C4-2B (cell line): Measurements from ENCODE around the gene MYL5.

ENCODE experiments used
- H3K27ac ChIP-seq: fragments of 450-650 bp; 2 replicates; pipeline ENCODE4 v1.5.1; 2017
- ZFX ChIP-seq: fragments of 450-650 bp; IDR thresholded peaks from 2 replicates; pipeline ENCODE4 v1.6.1; 2017
- TF ChIP-seq, protein P1 (sequence below): fragments of 450-650 bp; conservative IDR thresholded peaks from 2 replicates; pipeline ENCODE4 v1.5.1; 2017; ENCODE audit warnings: mild to moderate bottlenecking

Gene MYL5

DNA sequence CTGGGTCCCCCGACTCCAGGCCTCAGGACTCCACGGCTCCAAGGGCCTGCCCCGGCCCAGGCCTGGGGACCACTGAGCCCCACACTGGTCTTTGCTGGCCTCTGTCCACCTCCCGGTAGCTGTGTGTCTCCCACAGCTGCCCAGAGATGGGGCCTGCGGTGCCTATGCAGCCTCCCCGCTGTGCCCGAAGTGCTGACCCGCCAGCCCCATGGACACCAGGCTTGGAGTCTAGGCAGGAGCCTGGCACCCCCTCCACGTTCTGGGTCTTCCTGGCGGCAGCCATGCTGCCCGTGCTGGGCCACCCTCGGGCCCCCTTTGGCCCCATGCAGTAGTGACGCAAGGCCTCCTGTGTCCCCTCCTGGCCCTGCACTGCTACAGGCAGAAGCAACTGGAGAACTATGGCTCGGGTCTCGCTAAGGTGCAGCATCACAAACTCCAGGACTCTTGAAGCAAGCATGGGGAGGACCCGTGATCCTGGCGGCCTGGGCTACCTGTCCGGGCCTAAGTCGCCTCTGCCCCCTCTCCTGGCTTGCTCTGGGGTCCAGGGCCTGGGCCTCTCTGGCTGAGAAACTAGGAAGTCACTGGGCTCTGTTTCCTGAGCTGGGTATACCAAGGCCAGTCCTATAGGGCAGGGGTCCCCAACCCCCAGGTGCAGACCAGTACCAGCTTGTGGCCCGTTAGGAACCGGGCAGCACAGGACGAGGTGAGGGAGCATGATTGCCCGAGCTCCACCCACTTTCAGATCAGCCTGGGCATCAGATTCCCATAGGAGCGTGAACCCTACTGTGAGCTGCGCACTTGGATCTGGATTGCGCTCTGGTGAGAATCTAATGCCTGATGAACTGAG, 917 bp downstream of the MYL5 start:
- H3K27ac ChIP-seq: peak overlapping the region; percentile 97
- no peak; the same call in 1 of the 2 replicates for TF ChIP-seq ZFX
- TF ChIP-seq, protein P1, sequence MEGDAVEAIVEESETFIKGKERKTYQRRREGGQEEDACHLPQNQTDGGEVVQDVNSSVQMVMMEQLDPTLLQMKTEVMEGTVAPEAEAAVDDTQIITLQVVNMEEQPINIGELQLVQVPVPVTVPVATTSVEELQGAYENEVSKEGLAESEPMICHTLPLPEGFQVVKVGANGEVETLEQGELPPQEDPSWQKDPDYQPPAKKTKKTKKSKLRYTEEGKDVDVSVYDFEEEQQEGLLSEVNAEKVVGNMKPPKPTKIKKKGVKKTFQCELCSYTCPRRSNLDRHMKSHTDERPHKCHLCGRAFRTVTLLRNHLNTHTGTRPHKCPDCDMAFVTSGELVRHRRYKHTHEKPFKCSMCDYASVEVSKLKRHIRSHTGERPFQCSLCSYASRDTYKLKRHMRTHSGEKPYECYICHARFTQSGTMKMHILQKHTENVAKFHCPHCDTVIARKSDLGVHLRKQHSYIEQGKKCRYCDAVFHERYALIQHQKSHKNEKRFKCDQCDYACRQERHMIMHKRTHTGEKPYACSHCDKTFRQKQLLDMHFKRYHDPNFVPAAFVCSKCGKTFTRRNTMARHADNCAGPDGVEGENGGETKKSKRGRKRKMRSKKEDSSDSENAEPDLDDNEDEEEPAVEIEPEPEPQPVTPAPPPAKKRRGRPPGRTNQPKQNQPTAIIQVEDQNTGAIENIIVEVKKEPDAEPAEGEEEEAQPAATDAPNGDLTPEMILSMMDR: no peak

DNA sequence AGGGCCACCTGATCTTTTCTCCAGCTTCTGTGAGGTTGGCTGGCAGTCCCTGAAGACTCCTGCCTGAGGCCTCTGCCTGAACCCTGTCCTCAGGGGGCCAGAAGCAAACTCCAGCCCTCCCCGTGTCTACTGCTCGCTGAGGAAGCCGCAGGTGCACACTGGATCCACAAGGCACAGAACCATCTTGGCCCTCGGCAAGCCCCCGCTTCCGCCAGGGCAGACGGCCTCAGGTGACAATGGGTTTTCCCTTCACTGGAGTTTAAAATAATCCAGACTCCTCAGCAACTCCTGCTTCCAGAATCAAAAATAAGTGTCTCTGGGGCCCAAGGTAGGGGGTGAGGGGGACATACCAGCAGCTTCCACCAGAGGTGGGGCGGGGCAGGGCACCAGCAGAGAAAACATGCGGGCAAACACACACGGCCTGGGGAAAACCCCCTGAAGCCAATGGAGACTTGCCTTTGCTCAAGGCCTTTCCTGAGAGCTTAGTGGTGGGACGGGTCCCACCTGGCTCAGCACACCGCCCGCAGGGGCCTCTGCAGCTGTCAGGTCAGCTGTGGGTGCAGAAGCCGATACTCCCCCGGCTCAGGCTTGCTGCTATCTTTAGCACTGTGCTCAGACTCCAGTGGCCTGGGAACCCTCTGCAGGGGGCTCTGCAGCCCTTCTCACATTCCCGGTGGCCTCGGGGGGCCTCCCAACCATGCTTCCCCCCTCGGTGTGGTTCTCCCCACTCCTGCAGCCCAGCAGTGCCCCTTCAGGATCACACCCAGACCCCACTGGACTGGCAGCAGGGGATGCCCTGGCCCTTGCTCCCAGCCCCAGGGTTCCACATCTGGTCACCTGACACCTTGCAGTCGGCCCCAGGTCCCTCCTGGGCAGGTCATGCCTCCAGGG, 1.9 kb downstream of the MYL5 start:
- H3K27ac ChIP-seq: no peak overlapping the region; the same call in 1 of the 2 replicates
- TF ChIP-seq ZFX: no peak
- TF ChIP-seq, protein P1: no peak

DNA sequence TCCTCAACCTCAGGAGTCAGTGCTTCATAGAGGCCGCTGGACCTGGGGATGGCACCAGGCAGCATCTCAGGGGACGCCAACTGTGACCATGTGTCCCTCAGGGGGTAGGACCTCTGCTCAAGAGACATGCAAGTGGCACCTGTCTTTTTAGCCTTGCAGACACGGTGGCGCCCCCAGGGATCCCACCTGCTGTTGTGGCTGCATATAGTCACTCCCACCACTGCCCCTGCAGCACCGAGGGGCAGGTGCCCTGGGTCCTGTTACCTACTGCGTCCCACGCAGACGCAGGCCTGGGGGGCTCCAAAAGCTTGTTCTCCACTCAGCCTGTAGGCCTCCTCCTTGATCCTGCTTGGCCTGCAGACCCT, 2.5 kb downstream of the MYL5 start:
- TF ChIP-seq, protein P1: no peak
- no peak for TF ChIP-seq ZFX
- H3K27ac ChIP-seq: no peak overlapping the region

DNA sequence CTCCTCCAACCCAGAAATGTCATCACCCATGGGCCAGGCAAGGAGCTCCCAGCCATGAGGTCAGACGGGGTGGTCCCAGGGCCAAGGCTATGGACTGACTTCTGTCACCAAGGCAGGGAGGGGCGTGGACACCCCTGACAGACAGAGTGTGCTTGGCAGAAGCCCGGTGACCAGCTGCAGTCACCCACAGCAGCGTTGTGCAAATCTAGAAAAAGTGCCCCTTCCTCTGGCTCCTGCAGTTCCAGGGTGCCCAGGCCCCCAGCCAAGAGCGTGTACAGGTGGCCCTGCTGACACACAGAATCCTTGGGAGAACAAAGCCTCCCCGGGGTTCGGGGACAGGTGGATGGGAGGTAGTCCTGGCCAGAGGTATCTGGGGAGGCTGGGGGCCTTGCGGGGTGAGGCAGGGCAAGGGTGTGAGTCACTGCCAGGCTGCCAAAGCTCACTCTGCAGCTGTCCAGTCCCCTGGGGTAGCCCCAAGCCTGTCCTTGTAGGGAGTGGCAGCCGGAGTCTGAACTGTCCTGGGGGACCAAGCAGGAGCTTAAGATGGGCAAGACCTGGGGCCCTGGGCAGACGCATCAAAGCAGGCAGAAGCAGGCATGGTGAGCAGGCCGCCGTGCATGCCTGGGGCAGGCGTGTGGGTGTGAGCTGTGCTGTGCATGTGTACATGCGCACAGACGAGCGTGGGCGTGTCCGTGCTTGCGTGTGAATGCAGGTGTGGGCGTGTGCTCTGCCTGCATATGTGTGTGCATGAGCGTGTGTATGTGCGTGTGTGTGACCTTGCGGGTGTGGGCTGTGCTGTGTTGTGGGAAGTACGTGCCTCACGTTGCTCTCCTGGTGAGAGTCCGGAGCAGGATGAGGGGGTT, 3.3 kb downstream of the MYL5 start:
- TF ChIP-seq ZFX: no peak
- TF ChIP-seq, protein P1: no peak
- no peak overlapping the region for H3K27ac ChIP-seq

DNA sequence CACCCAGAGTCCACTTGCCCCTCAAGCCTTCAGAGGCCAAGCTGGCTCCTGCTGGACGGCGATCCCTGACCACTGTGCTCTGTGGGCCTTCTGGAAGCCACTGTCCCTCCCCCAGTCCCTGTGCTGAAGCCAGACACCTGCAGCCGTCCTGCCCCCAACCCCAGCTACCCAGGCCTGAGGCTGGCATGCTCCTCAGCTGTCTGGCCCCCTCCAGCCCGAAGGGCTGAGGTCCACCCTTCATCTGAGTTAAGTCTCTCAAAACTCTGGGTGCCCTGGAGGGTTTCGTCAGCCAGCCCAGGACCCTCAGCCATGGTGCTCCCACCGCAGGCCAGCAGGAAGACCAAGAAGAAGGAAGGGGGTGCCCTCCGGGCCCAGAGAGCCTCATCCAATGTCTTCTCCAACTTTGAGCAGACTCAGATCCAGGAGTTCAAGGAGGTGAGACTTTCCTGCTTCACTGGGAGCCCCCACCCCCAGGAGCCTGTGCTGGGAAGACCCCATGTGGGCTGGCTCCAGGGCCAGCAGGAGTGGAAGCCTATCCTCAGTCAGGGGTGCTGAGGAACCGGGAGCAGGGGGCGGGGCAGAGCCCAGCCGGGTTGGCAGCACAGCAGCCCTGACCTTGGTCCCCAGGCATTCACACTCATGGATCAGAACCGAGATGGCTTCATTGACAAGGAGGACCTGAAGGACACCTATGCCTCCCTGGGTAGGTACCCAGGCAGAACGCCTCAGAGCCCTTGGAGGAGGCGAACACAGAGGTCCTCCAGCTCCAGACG, 4.2 kb downstream of the MYL5 start:
- TF ChIP-seq, protein P1: no peak
- TF ChIP-seq ZFX: no peak
- no peak overlapping the region for H3K27ac ChIP-seq

DNA sequence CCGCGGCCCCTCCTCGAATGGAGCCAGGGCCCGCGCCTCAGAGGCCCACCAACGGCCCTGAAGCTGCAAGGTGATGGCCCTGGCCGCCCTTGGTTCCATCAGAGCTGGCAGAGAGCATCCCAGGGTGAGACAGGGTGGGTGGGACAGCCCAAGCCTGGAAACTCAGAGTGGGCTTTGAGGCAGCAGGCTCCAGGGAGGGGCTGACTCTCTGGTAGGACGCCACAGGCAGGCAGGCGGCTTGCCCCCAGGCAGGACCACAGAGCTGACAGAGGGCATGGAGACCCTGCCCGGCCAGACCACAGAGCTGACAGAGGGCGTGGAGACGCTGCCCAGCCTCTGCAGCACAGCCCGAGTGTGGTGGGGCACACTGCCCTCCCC, 4.8 kb downstream of the MYL5 start:
- no peak overlapping the region for H3K27ac ChIP-seq
- TF ChIP-seq, protein P1: no peak
- no peak for TF ChIP-seq ZFX
